Endodermal cell (in vitro differentiated cells): ENCODE measurements around the gene TBL1X. TPM values are rescaled to one million over a fixed set of nuclear protein-coding genes. Genes with fewer than 3 reads are reported as not detected.

ENCODE experiments used
- DNase-seq: peaks from one replicate; pipeline ENCODE4 v3.0.0-alpha.2; 2017
- H3K27ac ChIP-seq: 2 replicates; pipeline ENCODE4 v1.5.1; 2013; ENCODE audit warnings: mild to moderate bottlenecking, low read depth, low read length, moderate library complexity
- H3K27me3 ChIP-seq: 2 replicates; pipeline ENCODE4 v1.6.1; 2013; ENCODE audit warnings: mild to moderate bottlenecking, low read length, moderate library complexity; ENCODE audit not compliant: insufficient read depth, control insufficient read depth, poor library complexity, severe bottlenecking
- H3K36me3 ChIP-seq: 2 replicates; pipeline ENCODE4 v1.7.0; 2013; ENCODE audit warnings: mild to moderate bottlenecking, low read length, moderate library complexity; ENCODE audit not compliant: control insufficient read depth, insufficient read depth
- H3K4me1 ChIP-seq: one replicate; pipeline ENCODE4 v1.7.0; 2013; ENCODE audit warnings: low read length; ENCODE audit not compliant: control insufficient read depth, insufficient read depth
- H3K4me3 ChIP-seq: 2 replicates; pipeline ENCODE4 v1.5.1; 2013; ENCODE audit warnings: mild to moderate bottlenecking, low read length, moderate library complexity
- H3K9ac ChIP-seq: 2 replicates; pipeline ENCODE4 v1.6.1; 2013; ENCODE audit warnings: mild to moderate bottlenecking, low read length, moderate library complexity; ENCODE audit not compliant: poor library complexity, severe bottlenecking; ENCODE audit errors: extremely low read depth
- H3K9me3 ChIP-seq: 2 replicates; pipeline ENCODE4 v1.6.1; 2013; ENCODE audit warnings: mild to moderate bottlenecking, low read length, moderate library complexity; ENCODE audit not compliant: control insufficient read depth
- H3K27ac Mint-ChIP-seq: 2 replicates; pipeline ENCODE4 v1.8.0; 2020; ENCODE audit warnings: mixed read lengths
- H3K27me3 Mint-ChIP-seq: 2 replicates; pipeline ENCODE4 v1.8.0; 2021; ENCODE audit warnings: mild to moderate bottlenecking, mixed read lengths; ENCODE audit not compliant: insufficient read depth
- H3K36me3 Mint-ChIP-seq: 2 replicates; pipeline ENCODE4 v1.8.0; 2020; ENCODE audit warnings: low read depth, mixed read lengths
- H3K4me1 Mint-ChIP-seq: 2 replicates; pipeline ENCODE4 v1.8.0; 2020; ENCODE audit warnings: mixed read lengths
- H3K4me3 Mint-ChIP-seq: 2 replicates; pipeline ENCODE4 v1.8.0; 2020; ENCODE audit warnings: mild to moderate bottlenecking, moderate library complexity, mixed read lengths
- H3K9me3 Mint-ChIP-seq: 2 replicates; pipeline ENCODE4 v1.8.0; 2020; ENCODE audit warnings: mild to moderate bottlenecking, mixed read lengths
- CTCF ChIP-seq: fragments of 200-600 bp; sonication (generic); conservative IDR thresholded peaks from 2 replicates; pipeline ENCODE4 v1.5.0; 2021; ENCODE audit warnings: antibody characterized with exemption, mild to moderate bottlenecking
- WGBS, 2 experiments: methylation state at CpG; one replicate each; pipeline versions ENCODE4 v1.1.5 to v1.1.7; 2013; ENCODE audit warnings: missing lambda C conversion rate in 2 of 2, mixed read lengths in 1 of 2; ENCODE audit not compliant: insufficient coverage in 1 of 2, insufficient read length in 1 of 2; 5-methylcytosine and 5-hydroxymethylcytosine counted together
- total RNA-seq, 2 donors: library from RNA; stranded (reverse); fragmentation: NEBNext Ultra II Directional in 1 of 2; extraction: Animal tissue kit (Norgen Biotek cat#: 25700) in 1 of 2; gene quantifications; 2 replicates in 1 of 2; 3 replicates in 1 of 2; pipeline ENCODE4 v1.2.1, GENCODE V29; 2021

Gene TBL1X
- total RNA-seq, 2 donors from 2014 or later = 19.1 to 24.1 TPM

- no peaks in the 10 kb centered on the region for H3K27me3 ChIP-seq
- H3K9ac ChIP-seq = no peak overlapping the region
- no peaks in the 10 kb centered on the region for H3K9me3 ChIP-seq
- H3K27ac ChIP-seq = no peak overlapping the region
- Mint-ChIP-seq H3K9me3 (peaks cover 47% of the 10 kb centered on the region), H3K4me3 (no peak overlapping the region), H3K36me3 (peaks cover 6% of the 10 kb centered on the region), H3K4me1 (peaks cover 6% of the 10 kb centered on the region), H3K27me3 (no peaks in the 10 kb centered on the region), H3K27ac (no peak overlapping the region)
- 66 to 82% methylated on average over 5 to 12 of the region's 12 CpGs for WGBS, 2 experiments
- peak; percentile 42 for TF ChIP-seq CTCF
- DNase-seq = peak; percentile 47
- H3K36me3 ChIP-seq = no peaks in the 10 kb centered on the region
- H3K4me1 ChIP-seq = no peaks in the 10 kb centered on the region
- no peak overlapping the region for H3K4me3 ChIP-seq
These were observed 108.6 kb downstream of the TBL1X start for GRCh38 chrX:9573282-9574106.

GRCh38 chrX:9576059-9576458, 111.2 kb downstream of the TBL1X start:
- no peaks in the 10 kb centered on the region for H3K27me3 Mint-ChIP-seq
- Histone ChIP-seq H3K27ac (no peak overlapping the region), H3K9me3 (no peaks in the 10 kb centered on the region), H3K4me3 (no peak overlapping the region), H3K4me1 (no peaks in the 10 kb centered on the region), H3K36me3 (no peaks in the 10 kb centered on the region), H3K9ac (no peak overlapping the region), H3K27me3 (no peaks in the 10 kb centered on the region)
- peaks cover 64% of the 10 kb centered on the region for H3K9me3 Mint-ChIP-seq
- no peak overlapping the region for H3K27ac Mint-ChIP-seq
- H3K36me3 Mint-ChIP-seq = peaks cover 6% of the 10 kb centered on the region
- WGBS, 2 experiments = 97 to 100% methylated on average over 3 to 8 of the region's 9 CpGs
- no peak overlapping the region for H3K4me3 Mint-ChIP-seq
- no peak for TF ChIP-seq CTCF
- DNase-seq = no peak
- peaks cover 8% of the 10 kb centered on the region for H3K4me1 Mint-ChIP-seq

- 95 to 100% methylated on average over 4 to 9 of the region's 9 CpGs for WGBS, 2 experiments
These were observed 112.7 kb downstream of the TBL1X start for GRCh38 chrX:9577555-9577954.

More at GRCh38 chrX:9577555-9577954, 112.7 kb downstream of the TBL1X start:
- Mint-ChIP-seq H3K9me3 (peaks cover 61% of the 10 kb centered on the region), H3K4me1 (peaks cover 5% of the 10 kb centered on the region), H3K27ac (no peak overlapping the region), H3K36me3 (peaks cover 6% of the 10 kb centered on the region), H3K27me3 (no peaks in the 10 kb centered on the region), H3K4me3 (no peak overlapping the region)
- no peak for TF ChIP-seq CTCF
- no peaks in the 10 kb centered on the region for H3K27me3 ChIP-seq
- no peak overlapping the region for H3K27ac ChIP-seq
- no peaks in the 10 kb centered on the region for H3K9me3 ChIP-seq
- no peak overlapping the region for H3K9ac ChIP-seq
- H3K4me3 ChIP-seq = no peak overlapping the region
- H3K4me1 ChIP-seq = no peaks in the 10 kb centered on the region
- no peak for DNase-seq
- H3K36me3 ChIP-seq = no peaks in the 10 kb centered on the region
